Loucy (cell line): Measurements from ENCODE around the gene KDR.

Experiments used
- EZH2phosphoT487 ChIP-seq: fragments of 200-600 bp; IDR thresholded peaks from 2 replicates; pipeline ENCODE4 v1.6.1; 2018; ENCODE audit warnings: antibody characterized with exemption, mild to moderate bottlenecking, moderate library complexity, borderline replicate concordance
- TF ChIP-seq, protein P1 (sequence below): fragments of 200-600 bp; sonication (generic); conservative IDR thresholded peaks from 2 replicates; pipeline ENCODE4 v1.5.1; 2014; ENCODE audit warnings: mild to moderate bottlenecking, antibody characterized with exemption, low read length

DNA sequence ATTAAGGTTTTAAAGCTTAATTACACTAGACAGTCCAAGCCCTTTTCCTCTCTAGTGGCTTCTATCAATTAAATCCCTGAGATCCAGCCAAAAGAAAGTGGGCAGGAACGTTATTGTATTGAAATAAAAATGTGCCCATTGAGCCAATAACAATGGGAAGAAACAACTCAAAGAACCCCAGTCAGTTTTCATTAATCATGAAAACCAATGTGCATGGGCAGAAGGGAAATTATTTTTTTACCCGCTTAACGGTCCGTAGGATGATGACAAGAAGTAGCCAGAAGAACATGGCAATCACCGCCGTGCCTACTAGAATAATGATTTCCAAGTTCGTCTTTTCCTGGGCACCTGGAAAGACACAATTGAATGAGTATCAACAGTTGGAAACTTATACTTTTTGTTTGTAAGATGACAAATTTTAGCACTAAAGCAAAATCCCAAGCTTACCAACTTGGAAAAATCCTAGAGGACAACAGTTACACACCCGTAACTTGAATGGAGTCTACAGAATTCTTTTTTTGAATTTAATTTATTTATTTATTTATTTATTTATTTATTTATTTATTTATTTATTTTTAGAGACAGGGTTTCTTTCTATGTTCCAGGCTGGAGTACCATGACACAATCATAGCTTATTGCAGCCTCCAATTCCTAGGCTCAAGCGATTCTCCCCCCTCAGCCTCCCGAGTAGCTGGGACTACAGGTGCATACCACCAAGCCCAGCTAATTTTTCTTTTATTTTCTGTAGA, 26.8 kb downstream of the KDR start:
- TF ChIP-seq, protein P1, sequence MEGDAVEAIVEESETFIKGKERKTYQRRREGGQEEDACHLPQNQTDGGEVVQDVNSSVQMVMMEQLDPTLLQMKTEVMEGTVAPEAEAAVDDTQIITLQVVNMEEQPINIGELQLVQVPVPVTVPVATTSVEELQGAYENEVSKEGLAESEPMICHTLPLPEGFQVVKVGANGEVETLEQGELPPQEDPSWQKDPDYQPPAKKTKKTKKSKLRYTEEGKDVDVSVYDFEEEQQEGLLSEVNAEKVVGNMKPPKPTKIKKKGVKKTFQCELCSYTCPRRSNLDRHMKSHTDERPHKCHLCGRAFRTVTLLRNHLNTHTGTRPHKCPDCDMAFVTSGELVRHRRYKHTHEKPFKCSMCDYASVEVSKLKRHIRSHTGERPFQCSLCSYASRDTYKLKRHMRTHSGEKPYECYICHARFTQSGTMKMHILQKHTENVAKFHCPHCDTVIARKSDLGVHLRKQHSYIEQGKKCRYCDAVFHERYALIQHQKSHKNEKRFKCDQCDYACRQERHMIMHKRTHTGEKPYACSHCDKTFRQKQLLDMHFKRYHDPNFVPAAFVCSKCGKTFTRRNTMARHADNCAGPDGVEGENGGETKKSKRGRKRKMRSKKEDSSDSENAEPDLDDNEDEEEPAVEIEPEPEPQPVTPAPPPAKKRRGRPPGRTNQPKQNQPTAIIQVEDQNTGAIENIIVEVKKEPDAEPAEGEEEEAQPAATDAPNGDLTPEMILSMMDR: no peak
- TF ChIP-seq EZH2phosphoT487: no peak
